SIG-M5 treated with dmso at 0.1 percent for 504 hours (cell line): ENCODE results near the gene SIGLEC11.
"Not testable (repeated sequence)": the region's sequence is repeated elsewhere in the genome, so short reads cannot be mapped to it uniquely, and the experiment has no call there.

ENCODE experiments used
- DNase-seq: peaks from one replicate; lab custom pipeline; 2025; ENCODE audit not compliant: unreplicated experiment; lab: John Stamatoyannopoulos, UW

SIGLEC11 gene, protein sequence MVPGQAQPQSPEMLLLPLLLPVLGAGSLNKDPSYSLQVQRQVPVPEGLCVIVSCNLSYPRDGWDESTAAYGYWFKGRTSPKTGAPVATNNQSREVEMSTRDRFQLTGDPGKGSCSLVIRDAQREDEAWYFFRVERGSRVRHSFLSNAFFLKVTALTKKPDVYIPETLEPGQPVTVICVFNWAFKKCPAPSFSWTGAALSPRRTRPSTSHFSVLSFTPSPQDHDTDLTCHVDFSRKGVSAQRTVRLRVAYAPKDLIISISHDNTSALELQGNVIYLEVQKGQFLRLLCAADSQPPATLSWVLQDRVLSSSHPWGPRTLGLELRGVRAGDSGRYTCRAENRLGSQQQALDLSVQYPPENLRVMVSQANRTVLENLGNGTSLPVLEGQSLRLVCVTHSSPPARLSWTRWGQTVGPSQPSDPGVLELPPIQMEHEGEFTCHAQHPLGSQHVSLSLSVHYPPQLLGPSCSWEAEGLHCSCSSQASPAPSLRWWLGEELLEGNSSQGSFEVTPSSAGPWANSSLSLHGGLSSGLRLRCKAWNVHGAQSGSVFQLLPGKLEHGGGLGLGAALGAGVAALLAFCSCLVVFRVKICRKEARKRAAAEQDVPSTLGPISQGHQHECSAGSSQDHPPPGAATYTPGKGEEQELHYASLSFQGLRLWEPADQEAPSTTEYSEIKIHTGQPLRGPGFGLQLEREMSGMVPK

DNA sequence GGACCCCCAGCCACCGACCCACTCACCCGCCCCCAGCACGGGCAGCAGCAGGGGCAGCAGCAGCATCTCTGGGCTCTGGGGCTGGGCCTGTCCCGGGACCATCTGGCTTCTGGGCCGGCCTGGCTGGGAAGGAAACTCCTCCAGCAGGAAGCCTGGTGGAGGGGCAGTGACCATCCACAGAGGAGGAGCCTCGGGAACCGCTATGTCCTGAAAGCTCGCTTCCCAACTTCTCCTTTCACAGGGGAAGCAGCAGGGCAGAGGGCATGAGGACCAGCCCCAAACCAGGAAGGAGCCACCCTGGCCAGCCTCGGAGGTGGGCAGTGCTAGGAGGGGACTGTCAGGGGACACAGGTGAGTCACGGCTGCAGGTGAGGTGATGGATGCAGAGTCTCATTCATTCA lies at the start of gene SIGLEC11:
Gene SIGLEC11 (minus strand): TSS at position 193 of the 400 bp plus-strand sequence. CDS start 91 bp downstream, at position 102.
- DNase-seq: not testable (repeated sequence)

DNA sequence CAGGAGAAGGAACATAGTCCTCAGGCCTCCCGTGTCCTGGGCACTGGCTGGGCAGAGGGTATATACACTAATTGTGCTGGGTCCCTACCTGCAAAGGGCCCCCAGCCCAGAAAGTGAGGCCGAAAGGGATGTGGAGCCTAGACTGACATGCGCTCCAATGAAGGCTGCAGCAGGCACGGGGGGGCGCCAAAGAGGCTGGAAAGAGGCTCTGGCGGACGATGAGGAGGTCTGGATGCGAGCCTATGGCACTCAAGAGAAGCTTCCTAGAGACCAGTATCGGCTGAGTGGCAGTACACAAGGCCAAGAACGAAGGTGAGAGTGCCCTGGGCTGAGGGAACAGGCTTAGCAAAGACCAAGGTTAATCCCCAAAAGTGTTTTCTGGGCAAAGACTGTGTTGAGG lies 47.6 kb upstream of the SIGLEC11 start:
- DNase-seq: no peak

DNA sequence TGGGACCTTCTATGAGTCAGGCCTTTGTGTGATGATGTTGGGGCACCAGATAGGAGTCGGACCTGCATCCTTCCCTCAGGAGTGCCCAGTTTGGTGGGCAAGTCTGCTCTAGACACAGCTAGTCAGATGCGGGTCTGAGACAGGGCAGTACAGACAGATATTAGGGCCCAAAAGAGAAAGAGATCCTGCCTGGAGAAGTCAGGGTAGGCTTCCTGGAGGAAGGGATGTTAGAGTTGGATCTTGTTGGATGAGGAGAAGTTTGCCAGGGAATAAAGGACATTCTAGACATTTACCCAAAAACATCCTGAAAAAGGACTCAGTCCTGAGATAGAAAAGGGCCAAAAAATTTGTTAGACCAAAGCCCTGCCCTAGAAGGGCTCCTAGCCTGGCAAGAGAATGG lies 47.0 kb upstream of the SIGLEC11 start:
- DNase-seq: no peak

DNA sequence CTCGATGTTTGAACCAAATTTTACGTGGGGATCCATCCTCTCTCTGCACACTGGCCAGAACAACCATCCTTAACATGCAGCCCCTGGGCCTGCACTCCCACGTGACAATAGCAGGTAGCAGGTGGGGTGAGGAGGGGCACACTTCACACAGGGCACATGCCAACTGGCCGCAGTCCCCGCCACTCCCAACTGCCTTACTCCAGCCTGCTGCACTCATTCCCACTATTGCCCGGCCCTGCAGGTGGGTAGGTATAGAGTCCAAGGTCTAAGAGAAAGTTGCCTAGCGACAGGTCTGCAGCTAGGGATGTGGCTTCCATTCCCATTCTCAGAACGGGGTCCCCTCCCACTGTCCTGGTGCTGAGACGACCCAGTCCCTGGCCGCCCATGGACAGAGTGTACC lies 46.2 kb upstream of the SIGLEC11 start:
- DNase-seq: no peak

DNA sequence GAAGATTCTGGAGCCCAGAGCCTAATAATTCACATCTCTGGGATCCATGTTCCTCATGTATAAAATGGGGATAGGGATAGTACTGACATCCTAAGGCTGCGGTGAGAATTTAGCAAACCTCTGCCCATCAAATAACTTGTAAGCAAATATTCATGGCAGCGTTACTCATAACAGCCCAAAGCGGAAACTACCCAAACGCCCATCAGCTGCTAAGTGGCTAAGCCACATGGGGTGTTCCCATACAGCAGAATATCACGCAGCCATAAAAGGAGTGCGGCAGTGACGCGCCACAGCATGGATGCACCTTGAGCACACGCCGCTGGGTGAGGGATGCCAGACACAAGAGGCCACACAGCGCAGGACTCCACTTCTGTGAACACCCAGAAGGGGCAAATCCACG lies 44.5 kb upstream of the SIGLEC11 start:
- DNase-seq: no peak

DNA sequence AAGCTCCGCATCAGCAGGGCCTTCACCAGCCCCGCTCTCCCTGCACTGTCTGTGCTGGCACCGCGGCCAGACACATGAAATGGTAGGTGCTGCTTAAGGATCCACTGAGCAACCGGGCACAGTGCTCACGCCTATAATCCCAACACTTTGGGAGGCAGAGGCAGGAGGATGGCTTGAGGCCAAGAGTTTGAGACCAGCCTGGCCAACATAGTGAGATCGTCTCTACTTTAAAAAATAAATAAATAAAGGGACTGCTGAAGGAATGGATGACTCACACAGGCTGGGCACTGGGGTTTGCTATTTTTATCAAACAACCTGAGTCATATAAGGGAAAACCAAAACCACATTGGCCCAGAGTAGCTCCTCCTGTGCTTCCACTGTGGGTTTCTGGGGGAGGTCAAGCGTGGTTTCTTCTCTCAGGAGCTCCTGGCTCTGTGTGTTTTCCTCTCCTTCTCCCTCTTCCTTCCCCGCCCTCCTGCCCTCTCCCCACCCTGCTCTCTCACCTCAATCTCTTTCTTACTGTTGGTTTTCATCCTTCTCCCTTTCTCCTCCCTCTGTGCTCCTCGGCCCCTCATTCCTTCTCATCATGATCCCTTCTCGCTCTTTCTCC lies 42.9 kb upstream of the SIGLEC11 start:
- peak; percentile 70 for DNase-seq

DNA sequence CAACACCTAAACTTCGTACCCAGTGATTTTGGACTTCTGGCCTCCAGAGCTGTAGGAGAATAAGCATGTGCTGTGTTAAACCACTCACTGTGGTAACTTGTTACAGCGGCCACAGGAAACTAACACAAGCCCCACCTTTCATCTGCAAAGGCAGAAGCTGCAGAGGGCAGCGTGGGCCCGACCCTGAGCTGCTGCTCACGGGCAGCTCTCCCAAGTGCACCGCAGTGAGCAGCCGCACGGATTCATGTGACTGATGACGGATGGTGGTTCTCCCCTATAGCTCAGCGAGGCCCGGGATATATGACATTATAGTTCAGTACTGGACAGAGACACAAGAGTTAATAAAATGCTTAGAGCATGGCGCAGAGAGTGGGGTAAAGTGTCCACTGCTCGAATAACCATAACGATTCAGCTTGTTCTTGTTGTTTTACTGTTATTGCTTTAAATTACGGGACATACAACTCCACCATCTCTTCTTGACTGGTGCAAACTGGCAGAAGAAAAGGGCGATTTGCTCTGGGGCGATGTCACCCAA lies 42.3 kb upstream of the SIGLEC11 start:
- no peak for DNase-seq

DNA sequence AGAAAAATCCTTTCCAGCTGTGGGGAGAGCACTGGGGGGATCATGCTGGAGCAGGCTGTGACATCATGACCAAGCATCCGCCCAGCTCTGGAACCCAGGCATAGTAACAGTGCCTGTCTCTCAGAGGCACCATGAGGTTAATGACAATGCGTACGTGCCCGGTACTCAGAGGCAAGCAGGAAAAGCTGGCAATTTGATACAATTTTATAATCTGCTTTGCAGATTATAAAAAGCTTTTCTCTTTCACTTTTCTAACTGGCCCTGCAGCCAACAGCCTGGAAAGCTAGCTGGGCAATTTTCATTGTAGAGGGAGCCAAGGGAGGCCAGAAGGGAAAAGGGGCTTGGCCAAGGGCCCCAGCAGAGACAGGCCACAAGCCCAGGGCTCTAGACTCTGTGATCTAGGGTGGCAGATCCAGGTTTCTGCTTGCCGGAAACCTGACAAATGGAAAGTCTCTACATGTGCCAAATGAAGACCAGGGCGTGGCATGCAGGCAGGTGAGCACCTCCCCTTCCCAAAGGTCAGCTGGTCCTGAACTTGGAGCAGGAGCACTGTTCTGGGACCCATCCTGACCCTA lies 41.5 kb upstream of the SIGLEC11 start:
- DNase-seq: no peak

DNA sequence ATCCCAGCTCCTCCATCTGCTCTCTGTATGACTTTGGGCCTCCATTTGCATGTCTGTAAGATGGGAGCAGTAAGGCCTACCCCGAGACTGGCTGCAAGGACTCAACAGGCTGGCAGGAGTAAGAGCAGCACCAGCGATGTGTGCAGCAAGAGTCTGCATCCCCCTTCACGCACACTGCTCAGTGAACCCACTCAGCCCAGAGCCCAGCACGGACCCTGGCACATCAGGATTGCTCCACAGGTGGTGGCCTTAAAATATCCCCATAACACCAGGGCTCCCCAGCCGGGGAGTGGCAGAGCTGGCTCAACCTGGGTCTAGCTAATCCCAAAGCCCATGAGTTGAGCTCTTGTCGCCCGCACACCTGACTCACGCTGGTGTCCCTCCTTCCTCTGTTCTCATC lies 40.8 kb upstream of the SIGLEC11 start:
- no peak for DNase-seq

DNA sequence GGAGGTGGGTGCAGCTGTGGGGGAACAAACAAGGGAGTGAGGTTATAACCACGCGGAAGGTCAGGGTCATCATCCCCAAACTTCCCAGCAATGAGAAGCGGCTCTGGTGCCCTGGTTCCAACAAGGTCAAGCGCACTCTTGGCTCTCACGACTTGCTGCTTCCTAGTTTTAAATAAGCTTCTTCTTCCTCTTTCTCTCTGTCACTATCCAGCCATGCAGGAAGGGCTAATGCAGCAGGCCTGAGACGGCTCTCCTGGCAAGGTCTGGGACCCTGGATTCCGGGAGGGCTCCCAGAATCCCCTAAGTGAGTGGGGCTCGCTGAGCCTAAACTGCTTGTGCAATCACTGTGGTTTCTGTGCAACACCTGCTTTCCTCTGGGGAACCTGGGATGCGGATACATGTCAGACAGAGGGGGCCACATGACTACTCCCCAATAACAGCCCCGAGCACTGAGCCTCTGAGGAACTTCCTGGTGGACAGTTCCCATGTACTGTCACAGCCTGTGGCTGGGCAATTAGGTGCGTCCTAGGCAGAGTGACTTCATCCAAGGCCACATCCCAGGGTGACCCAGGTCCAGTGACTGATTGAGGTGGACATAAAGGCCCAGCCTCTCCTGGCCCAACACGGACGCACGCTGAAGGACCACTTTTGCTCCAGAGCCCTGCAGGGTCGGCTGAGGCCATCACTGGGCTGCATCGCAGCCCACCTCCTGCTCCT lies 40.0 kb upstream of the SIGLEC11 start:
- DNase-seq: no peak

DNA sequence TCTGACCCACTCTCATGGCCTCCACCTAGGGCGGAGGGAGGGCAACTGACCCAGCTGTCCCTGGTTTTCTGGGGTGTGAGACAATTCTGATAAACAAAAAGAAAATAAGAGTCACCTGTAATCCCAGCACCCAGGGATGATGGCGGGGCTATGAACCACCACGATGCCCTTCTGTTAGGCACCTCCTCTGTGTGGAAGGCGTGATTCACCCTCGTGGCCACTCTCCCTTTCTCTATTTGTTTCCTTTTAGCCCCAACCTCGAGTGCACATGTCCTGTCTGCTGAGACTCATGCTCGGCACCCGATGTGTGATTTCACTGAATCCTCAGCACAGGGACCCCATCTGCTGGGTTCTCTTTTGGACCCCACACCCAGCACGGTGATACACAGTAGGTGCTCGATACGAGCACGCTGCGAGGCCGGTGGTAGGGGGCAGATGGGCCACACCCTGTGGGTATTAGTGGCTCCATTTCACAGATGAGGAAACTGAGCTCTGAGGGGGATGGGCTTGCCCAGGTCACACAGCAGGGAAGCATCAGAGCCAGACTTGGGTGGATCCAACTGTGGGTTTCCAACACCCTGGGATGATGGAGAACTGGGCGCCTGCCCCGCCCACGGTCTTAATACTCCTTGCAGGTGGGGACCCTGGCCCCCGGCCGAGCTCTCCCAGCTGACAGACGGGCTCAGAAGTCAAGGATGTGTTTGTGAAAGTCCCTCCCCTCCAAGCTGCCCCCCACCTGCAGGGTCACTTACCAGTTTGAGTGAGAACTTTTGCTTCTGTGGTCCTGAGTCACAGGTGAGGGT lies 39.3 kb upstream of the SIGLEC11 start:
- no peak for DNase-seq

DNA sequence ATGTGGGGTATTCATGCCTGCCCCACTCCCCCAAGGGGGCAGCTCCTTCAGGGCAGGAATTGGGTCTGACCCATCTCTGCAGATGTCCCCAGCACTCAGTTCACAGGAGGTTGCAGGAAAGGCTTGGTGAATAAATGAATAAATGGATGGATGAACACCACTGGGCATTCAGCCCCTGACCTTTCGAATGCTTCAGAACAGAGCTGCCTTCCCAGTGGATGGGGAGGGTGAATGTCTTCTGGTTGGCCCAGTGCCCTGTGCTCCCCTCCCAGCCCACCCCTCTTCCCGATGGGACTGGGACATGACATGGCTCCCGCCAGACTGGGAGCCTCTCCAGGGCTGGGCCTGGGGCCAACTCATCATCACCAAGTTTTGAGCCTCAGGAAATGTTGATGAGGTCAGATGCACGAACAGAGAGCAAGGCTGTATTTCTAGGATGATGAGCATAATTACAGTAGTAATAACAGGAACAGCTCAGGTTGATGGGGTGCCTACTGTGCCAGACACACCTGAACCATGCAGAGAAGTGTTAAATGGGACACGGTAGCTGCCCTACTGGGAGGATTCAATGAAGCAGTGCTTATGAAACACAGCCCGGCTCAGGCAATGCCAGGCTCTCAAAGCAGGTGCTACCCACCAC lies 38.5 kb upstream of the SIGLEC11 start:
- DNase-seq: no peak

DNA sequence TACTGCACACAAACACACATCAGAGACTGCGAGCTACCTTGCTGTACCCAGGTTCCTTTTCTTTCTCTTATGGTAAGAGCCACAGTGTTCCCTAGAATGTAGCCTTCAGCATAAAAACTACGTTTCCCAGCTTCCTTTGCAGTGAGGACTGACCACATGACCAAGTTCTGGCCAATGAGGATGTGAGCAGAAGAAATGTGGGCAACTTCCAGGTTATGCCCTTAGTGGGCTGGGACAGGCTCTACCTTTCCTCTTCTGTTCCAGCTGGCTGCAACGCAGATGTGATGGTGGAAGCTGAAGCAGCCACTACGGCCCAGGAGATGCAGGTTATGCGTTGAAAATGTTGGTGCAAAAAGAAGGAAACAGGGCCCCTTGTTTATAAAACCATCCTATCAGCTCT lies 36.7 kb upstream of the SIGLEC11 start:
- peak; percentile 45 for DNase-seq

DNA sequence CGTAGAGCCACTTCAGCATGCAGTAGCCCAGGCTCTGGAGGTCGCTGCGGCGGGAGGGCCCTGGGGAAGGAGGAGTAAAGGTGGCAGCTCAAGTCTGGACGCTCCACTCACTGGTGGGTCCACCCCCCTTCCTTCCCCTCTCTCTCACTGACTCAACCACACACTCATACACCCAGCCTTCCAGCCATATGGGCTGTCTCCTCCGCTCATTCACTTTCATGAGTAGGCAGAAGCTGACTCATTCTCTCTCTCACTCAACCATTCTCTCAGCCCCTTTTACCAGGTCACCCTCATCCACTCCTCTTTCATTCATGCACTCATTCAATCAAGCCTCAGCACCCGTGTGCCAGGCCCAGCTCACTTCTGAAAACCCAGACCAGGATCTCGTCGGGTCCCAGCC lies 27.5 kb upstream of the SIGLEC11 start:
- DNase-seq: no peak

DNA sequence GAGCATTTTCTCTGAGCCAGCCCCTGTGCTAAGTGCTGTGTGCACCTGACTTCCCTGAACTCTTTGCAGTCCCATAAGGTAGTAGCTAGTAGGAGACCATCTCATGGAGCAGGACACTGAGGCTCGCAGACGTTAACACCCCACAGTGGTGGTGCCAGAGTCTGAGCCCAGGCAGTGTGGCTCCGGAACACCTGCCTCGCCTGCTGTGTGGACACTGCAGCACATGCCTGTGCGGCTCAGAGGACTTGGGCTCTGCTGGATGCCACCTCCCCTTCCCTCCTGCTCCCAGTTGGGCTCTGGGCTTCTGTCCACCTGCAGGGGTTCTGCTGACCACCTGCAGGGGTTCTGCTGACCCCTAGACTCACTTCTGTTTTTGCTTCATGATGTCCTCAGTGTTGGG lies 27.0 kb upstream of the SIGLEC11 start:
- DNase-seq: no peak

DNA sequence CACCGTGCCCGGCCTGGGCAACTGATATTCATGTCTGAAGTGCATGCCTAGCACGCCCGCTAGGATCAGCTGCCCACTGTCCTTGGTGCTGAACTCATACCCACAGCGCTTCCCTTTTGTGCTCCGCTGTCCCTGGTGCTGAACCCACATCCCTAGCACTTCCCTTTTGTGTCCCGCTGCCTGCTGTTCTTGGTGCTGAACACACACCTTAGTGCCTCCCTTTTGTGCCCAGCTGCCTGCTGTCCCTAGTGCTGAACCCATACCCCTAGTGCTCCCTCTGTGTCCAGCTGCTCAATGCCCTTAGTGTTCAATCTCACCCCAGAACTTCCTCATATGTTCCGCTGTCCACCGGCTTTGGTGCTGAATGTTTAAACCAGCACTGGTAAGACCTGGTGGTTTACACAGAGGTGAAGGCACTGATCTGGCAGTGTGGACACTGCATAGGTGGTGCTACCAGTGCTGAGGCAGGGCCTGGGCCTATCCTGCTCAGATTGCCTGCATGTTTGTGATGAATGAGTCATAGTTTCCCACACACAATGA lies 26.3 kb upstream of the SIGLEC11 start:
- DNase-seq: peak; percentile 96

DNA sequence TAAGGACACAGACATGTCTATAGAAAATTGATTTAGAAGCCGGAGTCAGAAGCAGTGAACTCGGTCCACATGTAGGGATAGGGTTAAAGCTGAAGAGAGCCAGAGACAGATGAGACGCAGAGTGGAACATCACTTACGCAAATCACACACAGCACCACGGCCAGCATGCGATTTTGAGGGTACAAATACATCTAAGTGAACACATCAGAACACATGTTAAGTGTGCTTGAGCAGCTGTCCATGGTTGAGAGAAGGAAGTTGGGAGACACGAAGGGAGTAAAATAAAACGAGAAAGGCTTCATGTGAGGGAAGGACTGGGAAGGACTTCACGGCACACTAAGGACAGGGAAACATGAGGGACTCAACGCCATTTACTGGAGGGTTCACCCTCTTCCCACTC lies 25.4 kb upstream of the SIGLEC11 start:
- no peak for DNase-seq

DNA sequence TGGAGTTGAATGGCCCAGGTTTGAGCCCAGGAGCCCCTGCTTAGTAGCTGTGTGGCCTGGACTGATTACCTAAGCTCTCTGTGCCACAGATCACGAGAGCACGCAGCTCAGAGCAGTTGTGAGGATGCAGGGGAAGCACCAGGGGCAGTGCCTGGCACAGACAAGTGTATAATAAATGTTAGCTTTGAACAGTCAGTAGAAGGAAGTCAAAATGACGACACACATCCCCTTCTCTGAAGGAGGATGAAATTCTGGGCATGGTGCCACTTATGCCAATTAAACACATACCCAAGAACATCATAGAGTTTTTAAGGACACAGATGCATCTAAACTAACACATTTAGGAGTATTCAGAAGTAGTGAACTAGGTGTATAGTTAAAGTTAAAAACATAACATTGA lies 24.9 kb upstream of the SIGLEC11 start:
- no peak for DNase-seq

DNA sequence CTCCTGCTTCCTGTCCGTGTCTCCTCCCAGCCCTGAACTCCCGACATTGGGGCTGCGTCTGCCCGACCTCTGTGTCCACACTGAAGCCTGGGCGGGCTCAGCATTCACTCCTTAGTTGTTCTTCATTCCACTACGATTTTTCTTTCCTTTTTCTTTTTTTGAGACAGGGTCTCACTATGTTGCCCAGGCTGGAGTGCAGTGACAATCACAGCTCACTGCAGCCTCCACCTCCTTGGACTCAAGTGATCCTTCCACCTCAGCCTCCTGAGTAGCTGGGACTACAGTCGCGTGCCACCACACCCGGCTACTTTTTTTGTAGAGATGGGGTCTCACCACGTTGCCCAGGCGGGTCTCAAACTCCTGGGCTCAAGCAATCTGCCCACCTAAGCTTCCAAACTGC lies 23.5 kb upstream of the SIGLEC11 start:
- no peak for DNase-seq
